T follicular helper cell (primary cell): Measurements from ENCODE around the gene SNAPC3.
"Not testable (repeated sequence)": the region's sequence is repeated elsewhere in the genome, so short reads cannot be mapped to it uniquely, and the experiment has no call there.

Source experiments
- DNase-seq: peaks from one replicate; pipeline ENCODE4 v3.0.0-alpha.2; 2020; ENCODE audit warnings: low read depth
- total RNA-seq, 2 experiments: gene quantifications; one replicate each; lab custom pipeline; 2026; lab: John Stamatoyannopoulos, UW

Gene SNAPC3
- total RNA-seq, result 25.8 to 36.6 reads per million in 2 experiments

DNA sequence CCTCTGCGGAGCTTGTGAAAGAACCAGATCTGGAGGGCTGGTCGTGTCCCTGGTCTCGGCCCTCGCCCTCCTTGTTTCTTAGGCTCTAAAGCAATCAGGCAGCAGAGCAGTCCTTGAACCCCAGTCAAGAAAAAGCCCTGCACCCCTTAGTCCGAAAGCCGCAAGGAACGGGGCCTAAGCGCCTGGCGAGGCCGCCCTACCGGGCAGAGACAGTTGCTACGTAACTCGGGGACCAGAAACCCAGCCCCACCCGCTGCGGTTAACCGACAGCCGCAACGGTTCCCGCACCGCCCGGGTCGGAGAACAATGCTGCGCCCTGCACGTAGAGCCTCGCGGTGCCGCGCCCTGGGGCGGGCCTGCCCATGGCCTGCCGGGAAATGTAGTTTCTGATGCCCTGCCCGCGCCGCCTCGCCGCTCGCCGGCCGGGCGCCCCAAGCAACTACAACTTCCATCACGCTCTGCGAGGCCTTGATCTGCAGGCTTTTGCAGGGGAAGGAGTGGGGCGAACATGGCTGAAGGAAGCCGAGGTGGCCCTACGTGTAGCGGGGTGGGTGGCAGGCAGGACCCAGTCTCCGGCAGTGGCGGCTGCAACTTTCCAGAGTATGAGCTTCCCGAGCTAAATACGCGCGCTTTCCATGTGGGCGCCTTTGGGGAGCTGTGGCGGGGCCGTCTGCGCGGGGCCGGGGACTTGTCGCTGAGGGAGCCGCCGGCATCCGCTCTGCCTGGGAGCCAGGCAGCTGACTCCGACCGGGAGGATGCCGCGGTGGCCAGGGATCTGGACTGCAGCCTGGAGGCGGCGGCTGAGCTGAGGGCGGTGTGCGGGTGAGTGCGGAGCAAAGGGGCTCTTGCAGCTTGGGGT lies at the start of gene SNAPC3:
Gene SNAPC3 (plus strand): TSS at position 505 of the 859 bp plus-strand sequence. CDS start 4 bp downstream, at position 509.
- DNase-seq, result peak; percentile 88

DNA sequence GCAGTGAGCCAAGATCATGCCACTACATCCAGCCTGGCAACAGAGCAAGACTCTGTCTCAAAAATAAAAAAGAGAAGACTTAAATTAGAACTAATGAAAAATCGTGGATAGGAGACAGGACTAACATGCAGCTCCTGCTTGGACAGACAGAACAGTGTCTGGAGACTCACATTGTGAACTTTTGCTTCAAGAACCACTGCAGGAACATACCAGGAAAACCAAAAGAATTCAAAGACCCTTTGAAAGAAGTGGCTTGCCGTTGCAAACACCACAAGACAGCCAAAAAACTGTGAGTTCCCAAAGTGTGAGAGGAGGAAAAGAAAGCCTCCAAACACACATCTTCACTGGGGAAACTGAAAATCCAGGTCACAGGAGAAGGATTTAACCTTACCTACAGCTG lies 48.8 kb upstream of the SNAPC3 start:
- no peak for DNase-seq

DNA sequence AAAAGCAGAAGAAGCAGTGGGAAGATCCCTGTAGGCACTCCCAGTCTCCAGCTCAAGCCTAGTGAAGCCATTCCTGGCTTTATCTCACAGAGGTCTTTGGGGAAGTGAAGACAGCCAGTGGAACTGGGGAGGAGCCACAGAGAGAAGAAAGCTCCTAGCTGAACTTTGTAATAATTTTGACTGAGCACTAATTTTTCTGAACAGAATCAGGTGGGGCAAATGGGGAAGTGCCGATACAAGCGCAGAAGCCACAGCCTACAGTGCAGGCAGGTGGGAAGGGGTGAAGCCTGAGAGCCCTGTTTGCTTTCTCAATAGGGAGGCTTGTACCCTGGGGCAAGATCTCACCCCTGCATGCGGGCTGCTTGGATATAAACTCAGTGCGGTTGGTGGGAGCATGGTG lies 48.4 kb upstream of the SNAPC3 start:
- no peak for DNase-seq

DNA sequence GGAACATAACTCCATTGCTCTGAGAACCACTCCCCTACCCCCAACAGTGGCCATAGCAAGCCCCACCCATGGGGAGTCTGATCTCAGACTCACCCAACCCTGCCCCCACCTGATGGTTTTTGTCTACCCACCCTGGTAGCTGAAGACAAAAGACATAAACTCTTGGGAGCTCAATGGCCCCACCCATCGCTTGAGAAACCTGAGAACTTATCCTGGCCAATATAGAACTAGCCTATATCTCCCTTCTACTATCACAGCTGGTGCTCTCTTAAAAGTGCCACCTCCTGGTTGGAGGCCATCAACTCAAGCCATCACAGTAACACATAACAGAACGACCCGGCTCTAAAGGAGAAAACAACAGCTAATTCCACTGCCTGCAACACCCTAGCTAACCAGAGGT lies 47.9 kb upstream of the SNAPC3 start:
- DNase-seq, result no peak

DNA sequence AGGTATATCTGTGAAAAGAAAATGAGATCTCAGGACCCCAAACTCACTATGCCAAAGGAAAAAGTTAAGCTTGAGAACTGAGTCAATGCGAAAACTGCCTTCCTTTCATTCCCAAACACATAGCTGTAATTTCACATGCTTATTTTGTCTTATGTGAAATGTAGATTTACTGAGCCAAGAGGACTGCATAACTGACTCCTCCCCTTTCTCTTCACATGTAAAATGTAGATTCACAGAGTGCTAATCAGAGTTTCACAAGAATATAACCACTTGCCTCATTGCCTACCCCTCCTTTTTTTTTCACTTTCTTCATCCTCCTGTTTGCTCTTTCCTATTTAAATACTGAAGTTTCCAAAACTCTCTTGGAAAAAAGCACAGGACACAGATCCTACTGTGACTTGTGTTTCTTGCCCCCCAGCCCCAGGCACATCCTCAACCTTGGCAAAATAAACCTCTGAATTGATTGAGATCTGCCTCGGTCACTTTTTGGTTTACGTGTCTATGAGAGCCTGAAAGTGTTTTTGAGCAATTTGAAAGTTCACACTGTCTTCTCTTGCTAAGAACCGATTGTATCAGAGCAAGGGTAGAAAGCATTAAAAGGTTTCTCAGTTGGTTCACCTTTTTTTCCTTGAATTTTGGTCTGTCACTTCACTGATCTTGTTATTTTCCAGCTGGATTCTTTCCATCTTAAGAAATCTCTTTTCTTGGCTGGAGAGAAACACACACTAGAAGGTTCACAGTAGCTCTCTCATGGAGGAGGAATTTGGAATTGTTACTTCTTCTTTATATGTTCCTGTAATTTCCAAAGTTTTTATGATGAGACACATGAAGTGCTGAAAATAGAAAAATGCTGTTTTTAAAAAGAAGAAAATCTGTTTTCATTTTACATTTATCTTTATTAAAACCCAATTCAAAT lies 44.8 kb upstream of the SNAPC3 start:
- no peak for DNase-seq

DNA sequence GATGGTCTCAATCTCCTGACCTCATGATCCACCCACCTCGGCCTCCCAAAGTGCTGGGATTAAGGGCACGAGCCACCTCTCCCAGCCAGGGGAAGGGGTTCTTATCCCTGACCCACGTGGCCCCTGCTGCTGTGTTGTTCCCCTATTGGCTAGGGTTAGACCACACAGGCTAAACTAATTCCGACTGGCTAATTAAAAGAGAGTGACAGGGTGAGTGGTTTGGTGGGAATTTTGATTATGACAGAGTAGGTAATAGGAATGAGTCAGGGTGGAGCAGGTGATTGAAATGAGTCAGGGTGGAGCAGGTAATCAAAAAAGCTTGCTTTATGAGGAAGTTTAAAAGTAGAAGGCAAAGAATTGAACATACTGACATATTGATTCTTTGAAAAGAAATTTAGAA lies 43.4 kb upstream of the SNAPC3 start:
- DNase-seq, result not testable (repeated sequence)

DNA sequence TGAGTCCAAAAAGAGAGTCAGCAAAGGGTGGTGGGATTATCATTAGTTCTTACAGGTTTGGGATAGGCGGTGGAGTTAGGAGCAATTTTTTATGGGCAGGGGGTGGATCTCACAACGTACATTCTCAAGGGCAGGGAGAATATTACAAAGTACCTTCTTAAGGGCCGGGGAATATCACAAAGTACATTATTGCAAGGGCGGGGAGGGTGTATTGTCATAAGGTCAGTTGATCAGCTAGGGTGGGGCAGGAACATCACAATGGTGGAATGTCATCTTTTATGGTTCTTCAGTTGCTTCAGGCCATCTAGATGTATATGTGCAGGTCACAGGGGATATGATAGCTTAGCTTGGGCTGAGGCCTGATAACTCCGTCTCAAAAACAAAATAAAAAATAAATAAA lies 42.8 kb upstream of the SNAPC3 start:
- not testable (repeated sequence) for DNase-seq

DNA sequence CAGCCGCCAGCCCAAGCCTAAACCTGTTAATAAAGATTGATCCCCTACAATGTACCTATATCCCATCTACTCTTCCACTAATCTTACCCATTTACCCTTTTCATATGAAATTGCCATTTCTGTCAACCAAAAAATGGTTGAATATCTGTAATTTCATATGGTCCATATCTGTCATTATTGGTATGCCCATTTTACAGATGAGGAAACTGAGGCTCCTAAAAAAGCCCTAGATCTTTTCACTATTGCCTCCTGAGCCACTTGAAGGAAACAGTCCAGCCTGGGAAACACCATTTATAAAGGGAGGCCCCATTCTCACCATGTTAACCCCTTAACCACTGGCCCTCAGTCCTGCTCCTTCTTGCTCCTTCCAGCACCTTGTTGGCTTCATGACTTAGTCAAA lies 41.2 kb upstream of the SNAPC3 start:
- DNase-seq, result no peak

DNA sequence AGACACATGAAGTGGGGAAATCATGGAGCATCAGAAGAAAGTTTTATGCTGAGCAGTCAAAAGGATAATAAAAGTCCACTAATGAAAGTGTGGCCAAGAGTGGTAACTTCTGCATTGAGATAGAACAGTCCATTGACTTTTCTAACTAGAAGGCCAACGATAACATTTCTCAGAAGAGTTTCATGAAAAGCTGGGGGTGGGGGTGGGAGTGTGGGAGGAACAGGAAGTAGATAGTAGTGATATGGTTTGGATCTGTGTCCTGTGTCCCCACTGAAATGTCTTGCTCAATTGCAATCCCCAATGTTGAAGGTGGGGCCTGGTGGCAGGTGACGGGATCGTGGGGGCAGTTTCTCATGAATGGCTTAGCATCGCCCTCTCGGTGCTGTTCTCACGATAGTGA lies 36.2 kb upstream of the SNAPC3 start:
- DNase-seq, result no peak

DNA sequence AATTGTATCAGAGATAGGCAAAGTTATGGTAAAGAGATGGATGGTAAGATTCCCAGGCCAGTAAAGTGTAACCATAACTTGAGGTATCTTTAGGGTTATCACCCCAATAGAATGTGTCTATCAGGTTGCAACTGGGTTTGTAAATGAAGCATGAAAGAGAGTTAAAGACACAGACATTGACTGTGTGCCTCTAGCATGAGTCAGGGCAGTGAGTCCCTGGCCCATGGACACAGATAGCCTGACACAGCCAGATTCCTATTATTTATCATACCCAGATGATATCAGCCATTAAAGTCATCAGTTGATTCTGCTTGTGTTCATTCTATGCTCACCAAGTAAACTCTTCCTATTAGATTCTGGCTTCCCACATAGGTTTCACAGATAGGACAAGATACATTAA lies 33.5 kb upstream of the SNAPC3 start:
- no peak for DNase-seq

DNA sequence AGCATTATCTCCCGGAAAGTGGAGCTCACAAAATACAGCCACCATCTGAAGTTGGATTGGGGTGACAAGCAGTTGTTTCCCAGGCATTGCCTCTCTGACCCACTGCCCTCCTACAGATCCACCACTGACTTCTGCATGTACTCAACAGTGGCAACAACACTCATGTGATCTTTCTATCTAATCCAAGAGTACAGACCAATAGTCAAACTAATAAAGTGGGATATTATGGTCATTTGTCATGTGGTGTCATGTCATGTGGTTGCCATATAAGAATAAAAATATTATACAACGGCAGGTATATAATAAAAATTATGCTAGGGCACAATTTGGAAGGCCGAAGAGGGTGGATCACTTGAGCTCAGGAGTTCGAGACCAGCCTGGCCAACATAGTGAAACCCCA lies 33.0 kb upstream of the SNAPC3 start:
- DNase-seq, result no peak

DNA sequence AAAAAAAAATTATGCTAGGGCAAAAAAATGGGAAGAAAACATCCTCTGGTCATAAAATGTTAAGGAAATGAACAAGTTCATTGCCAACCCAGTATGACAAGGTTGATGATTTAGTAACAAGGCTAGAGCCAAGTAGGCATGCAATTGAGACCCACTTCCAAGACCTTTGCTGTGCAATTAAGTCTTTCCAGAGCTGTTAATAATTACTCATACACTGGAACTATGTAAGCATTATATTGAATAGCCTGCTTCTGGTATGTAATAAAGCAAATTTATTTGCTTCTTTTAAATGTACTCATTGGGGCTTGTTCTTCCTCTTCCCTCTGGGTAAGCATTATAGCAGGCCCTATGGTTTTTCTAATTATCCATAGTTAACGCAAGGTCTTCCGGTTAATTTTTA lies 32.5 kb upstream of the SNAPC3 start:
- no peak for DNase-seq

DNA sequence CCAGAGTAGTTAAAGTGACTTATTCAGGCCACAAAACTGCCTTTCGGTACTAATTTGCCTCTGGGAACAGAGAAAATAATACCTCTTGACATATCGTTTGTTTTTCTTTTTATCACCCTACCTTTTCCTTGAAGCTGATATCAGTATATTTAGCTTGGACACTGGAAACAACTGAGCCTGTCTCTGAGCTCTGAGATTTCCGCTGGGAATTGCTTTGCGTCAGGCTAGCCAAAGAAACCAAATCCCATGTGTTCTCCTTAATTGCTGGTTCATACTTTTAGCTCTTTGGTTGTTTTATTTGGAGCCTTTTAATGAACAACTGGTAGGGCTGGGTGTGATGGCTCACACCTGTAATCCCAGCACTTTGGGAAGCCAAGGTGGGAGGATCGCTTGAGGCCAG lies 30.3 kb upstream of the SNAPC3 start:
- no peak for DNase-seq

DNA sequence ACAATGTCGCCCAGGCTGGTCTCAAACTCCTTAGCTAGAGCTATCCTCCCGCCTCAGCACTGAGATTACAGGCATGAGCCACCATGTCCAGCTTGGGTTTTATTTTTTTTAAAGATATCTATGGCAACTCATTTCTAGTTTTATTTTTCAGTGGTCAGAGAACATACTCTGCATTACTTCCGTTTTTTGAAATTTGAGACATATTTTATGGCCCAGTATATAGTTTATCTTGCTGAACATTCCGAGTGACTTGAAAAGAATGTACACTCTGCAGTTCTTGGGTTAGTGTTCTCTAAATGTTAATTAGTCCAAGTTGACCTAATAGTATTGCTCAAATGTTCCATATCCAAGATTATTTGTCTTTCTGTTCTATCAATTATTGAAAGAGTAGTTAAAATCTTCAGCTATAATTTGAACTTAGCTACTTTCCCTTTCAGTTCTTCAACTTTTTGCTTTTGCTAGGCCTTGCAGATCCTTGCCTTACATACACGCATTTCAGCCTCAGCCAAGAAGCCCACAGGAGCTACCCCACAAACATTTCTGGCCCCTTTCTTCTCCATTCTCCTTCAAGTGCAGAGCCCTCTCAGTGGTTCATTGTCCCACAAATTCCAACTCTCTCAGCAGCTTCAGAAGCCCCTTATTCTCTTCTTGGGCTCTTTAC lies 22.3 kb upstream of the SNAPC3 start:
- DNase-seq, result no peak

DNA sequence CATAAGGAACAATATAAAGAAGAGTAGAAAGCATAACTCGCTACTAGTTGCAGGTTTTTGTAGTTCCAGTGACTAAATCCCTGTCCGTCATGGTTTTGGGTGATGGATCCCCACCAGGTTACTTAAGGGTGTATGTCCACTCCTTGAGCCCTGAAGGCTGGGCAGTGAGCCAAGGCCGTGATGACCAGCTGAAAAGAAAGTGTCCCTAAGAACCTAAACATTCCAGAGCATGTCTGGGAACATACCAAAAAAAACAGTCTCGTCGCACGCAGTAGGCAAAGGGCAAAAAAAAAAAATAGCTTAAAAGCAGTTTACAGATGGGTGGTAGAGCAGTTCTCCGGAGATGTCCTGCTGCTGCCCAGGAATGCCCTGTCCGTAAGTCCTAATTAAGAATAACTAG lies 21.4 kb upstream of the SNAPC3 start:
- no peak for DNase-seq

DNA sequence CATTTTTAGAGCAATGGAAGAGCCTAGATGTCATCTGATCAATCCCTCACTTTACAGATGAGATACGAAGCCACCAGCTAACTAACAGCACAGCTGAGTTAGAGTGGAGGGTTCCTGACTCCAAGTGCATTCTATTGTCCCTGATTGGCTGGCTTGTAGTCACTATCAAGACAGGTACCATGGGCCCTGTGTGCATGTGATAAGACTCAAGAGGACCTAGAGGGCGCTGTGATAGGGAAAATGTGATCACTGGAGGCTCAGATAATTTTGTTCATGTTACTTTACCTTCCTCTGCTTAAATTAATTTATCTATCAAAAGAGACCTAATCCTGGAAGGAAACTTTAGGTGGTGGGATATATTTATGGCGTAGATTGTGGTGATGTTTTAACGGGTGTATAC lies 19.5 kb upstream of the SNAPC3 start:
- DNase-seq, result no peak

DNA sequence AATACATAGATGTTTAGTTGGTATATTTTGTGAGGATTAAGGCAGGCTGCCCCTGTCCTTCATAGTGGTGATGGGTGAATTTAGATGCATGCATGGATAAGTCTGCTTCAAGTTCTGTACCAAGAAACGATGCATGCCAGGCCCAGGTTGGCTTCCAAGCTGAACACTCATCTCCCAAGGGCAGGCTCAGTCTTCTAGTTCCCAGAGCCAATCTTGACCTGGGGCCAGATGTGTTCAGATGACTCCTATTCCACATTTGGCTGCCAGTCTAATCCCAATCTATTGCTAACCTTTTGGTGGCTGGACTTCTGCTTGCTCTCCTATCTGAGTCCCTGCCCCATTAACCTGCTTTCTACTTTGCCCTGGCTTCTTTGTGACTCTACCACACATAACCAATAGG lies 18.5 kb upstream of the SNAPC3 start:
- DNase-seq, result no peak

DNA sequence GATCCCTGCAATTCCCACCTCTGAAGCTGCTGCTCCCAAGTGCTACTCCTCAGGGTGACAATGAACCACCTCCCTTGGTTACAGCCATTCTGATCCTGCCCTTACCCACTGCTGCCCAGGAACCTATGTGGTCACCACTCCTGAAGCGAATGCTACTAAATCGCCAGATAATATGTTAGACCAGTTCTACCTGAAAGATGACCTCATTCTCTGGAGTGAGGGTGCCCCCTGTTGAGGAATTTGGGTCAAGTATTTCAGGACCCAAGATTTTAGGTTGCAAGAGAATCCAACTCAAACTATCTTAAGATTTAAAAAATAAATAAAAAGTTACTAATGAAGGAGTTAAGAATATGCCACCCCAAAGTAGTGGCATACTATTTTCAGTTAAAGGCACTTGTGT lies 5.8 kb upstream of the SNAPC3 start:
- DNase-seq, result peak; percentile 12

DNA sequence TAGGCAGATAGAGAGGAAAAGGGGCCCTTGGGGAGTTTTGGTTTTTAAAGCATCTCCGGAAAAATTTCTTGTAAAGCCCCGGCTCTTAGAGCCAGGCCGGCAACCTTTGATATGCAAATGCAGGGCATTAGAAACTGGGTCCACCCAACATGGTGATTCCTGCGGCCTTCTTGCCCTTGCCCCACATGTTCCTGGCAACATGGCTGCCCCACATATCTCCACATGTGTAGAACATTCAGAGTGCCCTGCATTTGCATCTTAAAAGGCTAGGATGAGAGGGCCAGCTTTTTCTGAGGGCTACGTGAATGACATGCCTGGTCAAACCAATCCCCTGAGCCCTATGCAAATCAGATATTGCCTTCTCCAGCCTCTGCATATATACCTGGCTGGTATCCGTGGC lies 5.0 kb upstream of the SNAPC3 start:
- DNase-seq, result no peak

DNA sequence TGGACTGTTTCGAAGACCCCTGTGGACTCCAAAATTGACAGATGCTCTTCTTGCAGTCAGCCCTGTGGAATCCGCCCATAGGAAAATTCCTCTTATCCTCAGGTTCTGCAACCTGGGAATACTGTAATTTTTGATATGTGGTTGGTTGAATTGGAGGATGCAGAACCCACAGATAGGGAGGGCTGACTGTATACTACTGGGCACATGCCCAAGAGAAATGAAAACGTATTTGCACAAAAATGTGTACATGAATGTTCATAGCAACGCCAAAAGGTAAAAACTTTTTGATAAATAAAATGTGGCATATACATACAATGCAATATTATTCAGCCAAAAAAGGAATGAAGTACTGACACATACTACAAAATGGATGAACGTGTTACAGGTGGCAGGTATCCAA lies 1.9 kb upstream of the SNAPC3 start:
- no peak for DNase-seq

DNA sequence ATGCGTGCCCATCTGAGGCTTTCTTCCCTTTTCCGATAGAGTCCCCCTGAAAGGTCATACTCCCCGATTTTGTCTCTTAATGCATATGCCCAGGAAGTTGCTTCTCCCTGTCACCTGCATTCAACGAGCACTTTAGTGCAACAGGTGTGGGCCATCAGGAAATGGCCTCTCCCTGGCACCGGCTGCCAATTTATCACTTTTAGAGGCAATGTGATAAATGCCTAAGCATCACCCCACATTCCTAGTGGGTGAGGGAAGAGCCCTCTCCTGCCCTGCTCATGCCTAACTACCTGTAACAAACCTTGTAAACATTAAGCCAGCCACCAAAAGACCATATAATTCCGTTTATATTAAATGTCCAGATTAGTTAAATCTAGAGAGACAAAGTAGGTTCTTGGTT lies 1.1 kb upstream of the SNAPC3 start:
- DNase-seq, result no peak

DNA sequence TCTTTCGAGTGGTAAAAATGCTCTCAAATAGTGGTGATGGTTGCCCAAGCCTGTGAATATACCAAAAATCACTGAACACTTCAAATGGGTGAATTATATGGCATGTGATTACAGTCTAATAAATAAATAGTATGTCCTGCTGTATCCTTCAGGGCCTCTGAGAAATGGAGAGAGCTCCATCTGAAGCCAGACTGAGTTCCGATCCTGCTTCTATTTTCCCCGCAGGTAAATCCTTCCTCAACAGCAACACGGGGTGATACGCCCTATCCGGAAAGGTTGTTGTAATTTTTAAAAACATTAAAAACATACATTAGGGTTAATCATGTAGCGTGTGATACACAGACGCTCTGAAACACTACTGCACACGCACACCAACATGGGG lies 695 bp upstream of the SNAPC3 start:
- no peak for DNase-seq
